Dermis microvascular lymphatic vessel endothelial cell (primary cell): Measurements from ENCODE around the gene CDNF. TPM values are rescaled to one million over a fixed set of nuclear protein-coding genes. Genes with fewer than 3 reads are reported as not detected.
"Not testable (repeated sequence)": the region's sequence is repeated elsewhere in the genome, so short reads cannot be mapped to it uniquely, and the experiment has no call there.

ENCODE experiments used
- DNase-seq, 2 donors: peaks; one replicate each; pipeline versions ENCODE4 v3.0.0 to v3.0.0-alpha.2; 2010; ENCODE audit warnings: low read depth in 2 of 2
- total RNA-seq: library from RNA; depleted of rRNA; stranded (reverse); fragments of >200 nt; gene quantifications from 2 replicates; pipeline ENCODE4 v1.2.1, GENCODE V29; 2014

Gene CDNF
- total RNA-seq, 1 donor from 2014 or later: 0.26 TPM

DNA sequence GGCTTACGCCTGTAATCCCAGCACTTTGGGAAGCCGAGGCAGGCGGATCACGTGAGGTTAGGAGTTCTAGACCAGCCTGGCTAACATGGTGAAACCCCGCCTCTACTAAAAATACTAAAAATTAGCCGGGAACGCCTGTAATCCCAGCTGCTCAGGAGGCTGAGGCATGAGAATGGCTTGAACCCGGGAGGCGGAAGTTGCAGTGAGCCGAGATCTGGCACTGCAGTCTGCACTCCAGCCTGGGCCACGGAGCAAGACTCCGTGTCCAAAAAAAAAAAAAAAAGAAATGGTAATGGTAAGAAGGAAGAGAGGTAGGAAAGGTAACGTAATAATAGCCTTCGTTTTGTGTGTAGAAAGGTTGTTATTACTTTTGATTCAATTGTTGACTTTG, 1.5 kb upstream of the CDNF start:
- DNase-seq: no peak

DNA sequence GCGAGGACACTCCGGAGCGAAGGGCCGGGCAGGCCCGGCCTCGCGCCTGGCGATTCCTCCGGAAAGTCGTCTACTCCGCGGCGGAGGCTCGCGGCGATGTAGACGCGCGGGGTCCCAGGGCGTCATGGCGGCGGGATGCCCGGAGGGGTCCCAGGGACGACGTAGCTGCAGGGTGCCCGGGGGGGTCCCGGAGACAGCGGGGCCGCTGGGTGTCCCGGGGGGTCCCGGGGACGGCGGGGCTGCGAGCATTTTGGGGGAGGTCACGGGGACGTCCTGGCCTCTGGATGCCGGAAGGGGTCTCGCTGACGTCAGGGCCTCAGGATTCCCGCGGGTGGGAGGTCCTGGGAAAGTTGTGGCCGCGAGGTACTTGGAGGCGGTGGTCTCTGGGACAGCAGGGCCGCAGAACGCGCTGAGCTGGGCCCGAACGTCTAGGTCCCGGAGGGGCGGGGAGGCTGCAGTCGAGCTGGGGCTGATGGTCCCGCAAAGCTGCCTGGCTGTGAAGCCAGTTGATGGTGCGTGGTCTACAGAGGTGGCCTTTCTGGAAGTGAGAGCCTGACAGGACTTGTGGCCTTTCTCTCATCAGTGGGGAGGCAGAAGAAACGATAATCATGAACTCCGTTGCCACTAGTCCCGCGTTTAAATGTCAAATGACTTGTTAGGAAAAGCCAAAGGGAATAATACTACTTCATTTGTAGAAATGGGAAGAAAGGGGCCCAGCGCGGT, 906 bp upstream of the CDNF start:
- DNase-seq: peak in 1 of 2 donors; percentile 36

- no peak for DNase-seq
Observed at GRCh38 chr10:14837003-14837756, 657 bp downstream of the CDNF start.

GRCh38 chr10:14836208-14836607, 1.6 kb downstream of the CDNF start:
- no peak for DNase-seq

DNA sequence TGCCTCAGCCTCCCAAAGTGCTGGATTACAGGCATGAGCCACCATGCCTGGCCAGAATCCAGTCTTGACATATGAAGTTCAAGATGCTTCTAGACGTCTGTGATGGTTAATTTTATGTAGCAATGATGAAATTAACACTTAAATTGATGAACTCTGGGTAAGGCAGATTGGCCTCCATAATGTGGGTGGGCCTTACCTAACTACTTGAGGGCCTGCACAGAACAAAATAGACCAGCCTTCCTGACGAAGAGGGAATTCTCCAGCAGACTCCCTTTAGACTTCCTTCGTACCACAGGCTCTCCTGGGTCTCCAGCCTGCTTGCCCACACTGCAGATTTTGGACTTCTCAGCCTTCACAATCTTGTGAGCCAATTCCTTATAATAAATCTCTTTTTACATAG, 4.7 kb downstream of the CDNF start:
- DNase-seq: no peak

DNA sequence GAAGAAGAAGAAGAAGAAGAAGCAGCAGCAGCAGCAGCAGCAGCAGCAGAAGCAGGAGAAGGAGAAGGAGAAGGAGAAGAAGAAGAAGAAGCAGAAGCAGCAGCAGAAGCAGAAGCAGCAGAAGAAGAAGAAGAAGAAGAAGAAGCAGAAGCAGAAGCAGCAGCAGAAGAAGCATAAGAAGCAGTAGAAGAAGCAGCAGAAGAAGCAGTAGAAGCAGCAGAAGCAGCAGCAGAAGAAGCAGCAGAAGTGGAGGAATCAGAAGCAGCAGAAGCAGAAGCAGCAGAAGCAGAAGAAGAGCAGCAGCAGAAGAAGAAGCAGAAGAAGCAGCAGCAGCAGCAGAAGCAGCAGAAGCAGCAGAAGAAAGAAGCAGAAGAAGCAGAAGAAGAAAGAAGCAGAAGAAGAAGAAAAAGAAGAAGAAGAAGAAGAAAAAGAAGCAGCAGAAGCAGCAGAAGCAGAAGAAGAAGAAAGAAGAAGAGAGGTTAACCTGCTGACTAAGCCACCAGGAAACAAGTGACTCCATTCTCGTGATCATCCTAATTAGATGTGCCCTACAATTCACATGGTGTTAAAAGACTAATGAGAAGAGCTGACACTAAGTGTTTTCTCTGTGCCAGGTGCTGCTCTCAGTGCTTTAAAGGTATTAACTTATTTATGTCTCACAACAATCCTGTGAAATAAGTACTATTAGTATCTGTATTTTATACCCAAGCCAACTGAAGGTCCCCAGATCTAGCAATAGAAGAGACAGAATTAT, 11.6 kb downstream of the CDNF start:
- DNase-seq: no peak

GRCh38 chr10:14823966-14824365, 13.9 kb downstream of the CDNF start:
- DNase-seq: no peak

DNA sequence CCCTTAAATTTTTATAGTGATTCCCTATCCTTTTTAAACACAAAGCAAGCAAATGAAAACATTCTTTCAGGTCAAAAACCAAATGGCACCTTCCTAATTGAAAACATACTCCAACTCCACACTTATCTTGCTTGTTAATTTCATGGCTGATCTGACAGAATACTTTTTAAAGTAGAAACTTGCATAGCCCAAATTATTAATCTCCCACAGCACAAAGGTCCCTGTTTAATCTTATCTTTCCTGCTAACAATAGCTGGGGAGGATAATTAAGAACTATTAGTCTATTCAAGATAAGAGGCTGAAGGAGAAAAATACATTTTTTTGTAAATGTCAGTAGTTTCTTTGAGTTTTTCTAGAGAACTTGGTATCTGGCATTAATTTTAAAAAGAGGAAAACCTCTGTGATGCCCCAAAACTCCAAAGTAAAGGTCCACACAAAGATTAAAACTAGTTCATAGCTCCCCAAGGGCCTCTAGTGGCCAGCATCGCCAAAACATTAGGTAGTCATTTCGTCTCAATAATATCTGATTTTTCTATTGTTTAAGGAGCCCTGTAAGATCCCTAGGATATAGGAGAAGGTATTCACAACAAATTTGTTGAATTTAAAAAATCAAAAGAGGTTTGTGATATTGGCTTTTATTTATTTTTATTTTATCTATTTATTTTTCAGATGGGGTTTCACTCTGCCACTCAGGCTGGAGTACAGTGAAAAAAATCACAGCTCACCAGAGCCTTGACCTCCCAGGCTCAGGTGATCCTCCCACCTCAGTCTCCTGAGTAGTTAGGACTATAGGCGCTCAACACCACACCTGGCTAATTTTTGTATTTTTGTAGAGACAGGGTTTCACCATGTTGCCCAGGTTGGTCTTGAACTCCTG, 14.7 kb downstream of the CDNF start:
- peak in 1 of 2 donors; percentile 60 for DNase-seq

- no peak for DNase-seq
Observed at GRCh38 chr10:14821635-14822375, 16.0 kb downstream of the CDNF start.

- DNase-seq: no peak
Observed at GRCh38 chr10:14820775-14821154, 17.1 kb downstream of the CDNF start.

DNA sequence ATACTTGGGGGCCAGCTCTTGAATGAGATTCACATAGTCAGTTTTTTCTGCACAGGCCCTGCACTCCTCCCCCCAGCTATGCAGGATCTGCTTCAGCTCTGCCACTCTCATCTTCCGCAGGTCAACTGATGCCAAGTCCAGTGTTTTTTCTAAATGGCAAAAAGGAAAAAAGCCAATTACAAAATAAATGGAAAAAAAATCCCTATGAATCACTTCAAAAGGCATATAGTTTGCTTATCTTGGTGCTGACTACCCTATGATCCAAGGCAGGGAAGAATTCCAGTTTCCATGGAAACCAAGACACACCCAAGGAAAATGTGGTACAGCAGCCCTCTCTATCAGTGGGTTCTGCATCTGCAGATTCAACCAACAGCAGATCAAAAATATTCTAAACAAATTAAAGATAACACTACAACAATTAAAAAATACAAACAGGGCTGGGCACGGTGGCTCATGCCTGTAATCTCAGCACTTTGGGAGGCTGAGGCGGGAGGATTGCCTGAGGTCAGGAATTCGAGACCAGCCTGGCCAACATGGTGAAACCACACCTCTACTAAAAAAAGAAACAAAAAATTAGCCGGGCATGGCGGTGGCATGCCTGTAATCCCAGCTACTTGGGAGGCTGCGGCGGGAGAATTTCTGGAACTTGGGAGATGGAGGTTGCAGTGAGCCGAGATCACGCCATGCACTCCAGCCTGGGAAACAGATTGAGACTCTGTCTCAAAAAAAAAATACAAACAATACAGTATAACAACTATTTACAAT, 17.6 kb downstream of the CDNF start:
- DNase-seq: peak in 1 of 2 donors; percentile 48

- DNase-seq: not testable (repeated sequence)
Observed at GRCh38 chr10:14816717-14817116, 21.1 kb downstream of the CDNF start.

- DNase-seq: no peak
Observed at GRCh38 chr10:14815681-14816080, 22.2 kb downstream of the CDNF start.

DNA sequence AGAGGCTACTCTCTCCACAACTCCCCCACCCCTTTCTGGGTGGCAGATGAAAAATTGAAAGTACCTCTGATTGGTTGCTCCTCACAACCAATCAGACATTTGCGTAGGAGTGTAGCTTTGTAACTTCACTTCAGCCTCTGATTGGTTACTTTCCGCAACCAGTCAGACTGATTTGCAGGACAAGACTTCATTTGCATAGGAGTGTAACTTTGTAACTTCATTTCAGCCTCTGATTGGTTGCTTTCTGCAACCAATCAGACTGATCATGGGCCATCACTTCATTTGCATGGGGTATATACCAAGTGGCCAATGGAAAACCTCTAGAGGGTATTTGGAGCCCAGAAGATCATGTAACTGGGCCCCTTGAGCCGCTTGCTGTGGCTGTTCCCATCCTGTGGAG, 25.6 kb downstream of the CDNF start:
- no peak for DNase-seq

DNA sequence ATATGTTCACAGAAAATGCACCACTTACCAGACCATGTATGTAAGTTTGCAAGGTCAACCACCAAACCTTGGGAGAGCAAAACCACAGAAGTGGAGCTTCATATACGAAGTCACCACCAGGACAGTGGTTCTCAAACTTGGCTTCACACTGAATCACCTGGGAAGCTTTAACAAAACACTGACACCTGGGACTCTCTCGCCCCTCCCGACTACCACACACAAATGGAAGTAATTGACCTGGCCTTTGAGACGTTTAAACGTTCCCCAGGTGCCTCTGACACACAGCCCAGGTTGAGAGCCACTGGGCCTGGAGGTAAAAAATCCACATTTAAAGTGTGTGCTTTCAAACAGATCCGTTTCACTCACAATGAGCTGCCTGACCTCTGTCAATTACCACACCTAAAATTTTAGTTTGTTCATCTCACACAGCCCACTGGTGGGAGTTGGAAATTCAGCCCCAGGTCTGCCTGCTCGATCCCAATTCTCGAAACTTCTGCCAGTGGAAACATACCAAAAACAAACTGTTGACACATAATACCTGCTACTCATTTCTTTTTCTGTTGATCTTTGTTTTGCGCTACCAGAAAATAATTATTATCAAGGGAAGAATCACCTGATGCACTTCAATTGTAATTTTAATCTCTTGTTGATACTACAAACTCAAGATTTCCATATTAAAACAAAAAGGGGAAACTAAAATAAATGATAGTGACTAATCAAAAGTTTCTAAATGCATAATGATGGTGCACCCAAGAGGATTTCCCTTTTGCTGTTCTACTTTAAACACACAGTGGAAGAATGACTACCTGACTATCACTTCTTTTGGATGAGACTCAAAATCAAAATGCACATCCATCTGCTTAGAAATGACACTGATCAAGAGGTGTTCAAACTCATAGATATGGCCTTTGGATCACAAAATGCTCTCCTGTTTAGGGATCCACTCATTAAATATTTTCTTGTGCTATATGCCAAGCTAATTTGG, 26.6 kb downstream of the CDNF start:
- no peak for DNase-seq

GRCh38 chr10:14806318-14806717, 31.5 kb downstream of the CDNF start:
- DNase-seq: no peak

GRCh38 chr10:14803827-14804226, 34.0 kb downstream of the CDNF start:
- no peak for DNase-seq

GRCh38 chr10:14801723-14802122, 36.1 kb downstream of the CDNF start:
- peak; percentile 91 to 92 for DNase-seq

- DNase-seq: no peak
Observed at GRCh38 chr10:14800397-14800796, 37.4 kb downstream of the CDNF start.
